Mammary epithelial cell (primary cell): Measurements from ENCODE around the gene FSD2.
"Not testable (repeated sequence)": the region's sequence is repeated elsewhere in the genome, so short reads cannot be mapped to it uniquely, and the experiment has no call there.

Experiments used
- CTCF ChIP-seq, 2 donors: IDR thresholded peaks in 1 of 2; conservative IDR thresholded peaks in 1 of 2; 2 replicates each; pipeline ENCODE4 v1.5.1; 2011 to 2012; ENCODE audit warnings: inconsistent platforms in 2 of 2, low read length in 2 of 2, mild to moderate bottlenecking in 2 of 2, control low read depth in 1 of 2, low read depth in 1 of 2; ENCODE audit not compliant: insufficient read depth in 1 of 2; ENCODE audit errors: extremely low read depth in 1 of 2
- EZH2 ChIP-seq: IDR thresholded peaks from 2 replicates; pipeline ENCODE4 v1.6.1; 2012; ENCODE audit warnings: low read length, inconsistent platforms, borderline replicate concordance

GRCh38 chr15:82705856-82706255 is 100.0 kb downstream of the FSD2 start:
- not testable (repeated sequence) for TF ChIP-seq CTCF (conservative IDR thresholded peaks at IDR 0.05 in 1 of 2, IDR thresholded peaks at IDR 0.05 in 1 of 2; ENCODE audit: extremely low read depth in 1 of 2, insufficient read depth in 1 of 2, low read depth in 1 of 2, low read length in 2 of 2); EZH2
